GM21723 (cell line): ENCODE results near the gene CHD1L.
"Not testable (repeated sequence)": the region's sequence is repeated elsewhere in the genome, so short reads cannot be mapped to it uniquely, and the experiment has no call there.

Experiments
- ATAC-seq: cut with Tn5 transposase; IDR thresholded peaks from one replicate; pipeline ENCODE4 v1.9.1; 2021; ENCODE audit warnings: mild to moderate bottlenecking, moderate library complexity; ENCODE audit not compliant: unreplicated experiment

CHD1L gene

GRCh38 chr1:147242449-147243227, at the start of gene CHD1L:
Gene CHD1L, plus strand, starts transcription at chr1:147242684. Its CDS starts 20 bp downstream, at chr1:147242704.
- ATAC-seq, result peak; percentile 86

GRCh38 chr1:147197324-147197723, 45.2 kb upstream of the CHD1L start:
- not testable (repeated sequence) for ATAC-seq

- ATAC-seq, result no peak
Measured at GRCh38 chr1:147201276-147201675, 41.2 kb upstream of the CHD1L start.

- no peak for ATAC-seq
Measured at GRCh38 chr1:147201786-147202185, 40.7 kb upstream of the CHD1L start.

GRCh38 chr1:147202576-147202975, 39.9 kb upstream of the CHD1L start:
- no peak for ATAC-seq

GRCh38 chr1:147204080-147204479, 38.4 kb upstream of the CHD1L start:
- ATAC-seq, result no peak

GRCh38 chr1:147207192-147207591, 35.3 kb upstream of the CHD1L start:
- no peak for ATAC-seq

GRCh38 chr1:147208619-147209018, 33.9 kb upstream of the CHD1L start:
- ATAC-seq, result no peak

- ATAC-seq, result no peak
Measured at GRCh38 chr1:147209825-147210821, 32.4 kb upstream of the CHD1L start.

- ATAC-seq, result no peak
Measured at GRCh38 chr1:147210987-147211386, 31.5 kb upstream of the CHD1L start.

GRCh38 chr1:147211577-147211976, 30.9 kb upstream of the CHD1L start:
- no peak for ATAC-seq

- ATAC-seq, result no peak
Measured at GRCh38 chr1:147213271-147213670, 29.2 kb upstream of the CHD1L start.

GRCh38 chr1:147214325-147214724, 28.2 kb upstream of the CHD1L start:
- ATAC-seq, result no peak

GRCh38 chr1:147214842-147215539, 27.5 kb upstream of the CHD1L start:
- no peak for ATAC-seq

GRCh38 chr1:147215540-147215916, 27.0 kb upstream of the CHD1L start:
- ATAC-seq, result no peak

- ATAC-seq, result no peak
Measured at GRCh38 chr1:147216124-147216523, 26.4 kb upstream of the CHD1L start.

- no peak for ATAC-seq
Measured at GRCh38 chr1:147217141-147217540, 25.3 kb upstream of the CHD1L start.

- no peak for ATAC-seq
Measured at GRCh38 chr1:147218606-147219005, 23.9 kb upstream of the CHD1L start.

GRCh38 chr1:147223740-147224615, 18.5 kb upstream of the CHD1L start:
- no peak for ATAC-seq

- ATAC-seq, result peak; percentile 78
Measured at GRCh38 chr1:147225193-147225730, 17.2 kb upstream of the CHD1L start, which contains the start of gene FMO5. Gene FMO5, minus strand, starts transcription at chr1:147225339. Its CDS starts 310 bp downstream, at chr1:147225029.
